SK-N-MC (cell line): ENCODE results near the gene ALG3.

ENCODE experiments used
- EZH2 ChIP-seq: fragments of 200-600 bp; sonication (generic); IDR thresholded peaks from one replicate; pipeline ENCODE4 v1.6.1; 2017; ENCODE audit warnings: antibody characterized with exemption
- FOXP2 ChIP-seq: optimal IDR thresholded peaks from 2 replicates; pipeline ENCODE3; 2011; ENCODE audit warnings: mild to moderate bottlenecking, moderate library complexity; ENCODE audit not compliant: insufficient read depth; ENCODE audit errors: extremely low read length, control extremely low read depth
- POLR2AphosphoS5 ChIP-seq: IDR thresholded peaks from 2 replicates; pipeline ENCODE4 v1.6.1; 2012; ENCODE audit warnings: mild to moderate bottlenecking, low read depth, low read length, borderline replicate concordance

DNA sequence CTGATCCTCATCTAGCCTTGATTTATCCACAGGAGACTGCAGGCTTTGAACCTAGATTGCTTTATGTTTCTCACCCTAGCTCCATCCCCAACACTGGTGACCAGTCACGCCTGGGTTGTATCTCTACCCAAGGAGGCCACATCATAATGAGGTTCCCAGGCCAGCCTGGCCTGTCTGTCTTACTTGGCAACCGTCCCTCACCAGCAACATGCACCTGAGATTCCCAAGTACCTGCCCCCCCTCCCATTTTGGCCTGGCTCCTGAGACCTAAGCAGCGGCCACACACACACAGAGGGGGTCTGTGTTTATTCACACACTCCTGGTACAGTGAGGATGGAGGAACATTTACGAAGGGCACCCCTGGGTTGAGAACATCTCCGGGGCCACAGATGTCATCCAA lies 10.2 kb upstream of the ALG3 start:
- TF ChIP-seq POLR2AphosphoS5: 0 out of 2 replicates have a peak, but pooled peaks have one; percentile 13
- TF ChIP-seq EZH2: no peak
- TF ChIP-seq FOXP2: no peak
